SKM-1 treated with dmso at 0.1 percent for 144 hours (cell line): ENCODE measurements around the gene TMC3.

Source experiments
- DNase-seq: peaks from one replicate; lab custom pipeline; 2025; ENCODE audit not compliant: unreplicated experiment; lab: John Stamatoyannopoulos, UW

The TMC3 gene

GRCh38 chr15:81373775-81374395 lies at the start of gene TMC3:
TSS of gene TMC3 (minus strand) at chr15:81374213. CDS start at chr15:81374077, 136 bp downstream.
- DNase-seq = no peak

GRCh38 chr15:81421461-81421860 lies 47.4 kb upstream of the TMC3 start:
- DNase-seq = no peak

GRCh38 chr15:81419332-81419943 lies 45.4 kb upstream of the TMC3 start:
- DNase-seq = no peak

GRCh38 chr15:81418891-81419290 lies 44.9 kb upstream of the TMC3 start:
- DNase-seq = no peak

GRCh38 chr15:81418444-81418843 lies 44.4 kb upstream of the TMC3 start:
- no peak for DNase-seq

DNA sequence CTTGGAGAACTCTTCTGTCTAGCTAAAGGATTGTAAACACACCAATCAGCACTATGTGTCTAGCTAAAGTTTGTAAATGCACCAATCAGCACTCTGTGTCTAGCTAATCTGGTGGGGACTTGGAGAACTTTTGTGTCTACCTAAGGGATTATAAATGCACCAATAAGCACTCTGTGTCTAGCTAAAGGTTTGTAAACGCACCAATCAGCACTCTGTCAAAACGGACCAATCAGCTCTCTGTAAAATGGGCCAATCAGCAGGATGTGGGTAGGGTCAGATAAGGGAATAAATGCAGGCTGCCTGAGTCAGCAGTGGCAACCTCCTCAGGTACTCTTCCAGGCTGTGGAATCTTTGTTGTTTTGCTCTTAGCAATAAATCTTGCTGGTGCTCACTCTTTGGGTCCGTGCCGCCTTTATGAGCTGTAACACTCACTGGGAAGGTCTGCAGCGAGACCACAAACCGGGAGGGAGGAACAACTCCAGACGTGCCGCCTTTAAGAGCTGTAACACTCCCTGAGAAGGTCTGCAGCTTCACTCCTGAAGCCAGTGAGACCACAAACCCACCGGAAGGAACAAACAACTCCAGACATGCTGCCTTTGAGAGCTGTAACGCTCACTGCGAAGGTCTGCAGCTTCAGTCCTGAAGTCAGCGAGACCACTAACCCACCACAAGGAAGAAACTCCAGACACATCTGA lies 40.4 kb upstream of the TMC3 start:
- DNase-seq = peak; percentile 39

DNA sequence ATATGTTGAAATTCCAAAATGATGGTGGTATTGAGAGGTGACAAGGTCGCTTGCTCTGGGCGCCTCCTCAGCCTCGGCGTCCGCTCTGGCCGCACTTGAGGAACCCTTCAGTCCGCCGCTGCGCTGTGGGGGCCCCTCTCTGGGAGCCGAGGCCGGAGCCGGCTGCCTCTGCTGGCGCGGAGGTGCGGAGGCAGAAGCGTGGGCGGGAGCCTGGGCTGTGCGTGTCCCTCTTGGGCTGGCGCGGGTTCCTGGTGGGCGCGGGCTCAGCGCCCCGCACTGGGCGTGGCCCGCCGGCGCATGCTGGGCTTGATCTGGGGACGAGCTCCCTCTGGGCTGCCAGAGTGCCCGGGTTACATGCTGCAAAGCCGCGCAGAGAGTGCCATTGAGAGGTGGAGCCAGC lies 39.8 kb upstream of the TMC3 start:
- DNase-seq = no peak

GRCh38 chr15:81411969-81412633 lies 38.1 kb upstream of the TMC3 start:
- DNase-seq = no peak

DNA sequence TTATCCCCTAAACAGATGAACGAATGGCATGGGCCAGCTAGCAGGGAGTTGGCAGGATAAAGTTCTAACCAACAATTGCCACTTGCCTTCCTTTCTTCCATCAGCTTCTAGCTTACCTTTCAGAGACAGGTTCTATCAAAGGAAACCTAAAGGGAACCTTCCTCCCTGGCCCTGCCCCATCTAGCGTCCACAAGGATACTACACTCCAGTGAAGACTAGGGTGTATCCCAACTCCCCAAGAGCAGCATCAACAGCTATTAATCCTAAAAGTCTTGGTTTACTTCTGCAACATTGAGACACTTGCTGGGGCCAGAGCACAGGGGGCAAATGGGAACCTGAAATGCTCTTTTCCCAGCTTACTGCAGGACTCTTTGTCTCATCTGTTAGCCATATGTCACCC lies 37.0 kb upstream of the TMC3 start:
- DNase-seq = no peak

DNA sequence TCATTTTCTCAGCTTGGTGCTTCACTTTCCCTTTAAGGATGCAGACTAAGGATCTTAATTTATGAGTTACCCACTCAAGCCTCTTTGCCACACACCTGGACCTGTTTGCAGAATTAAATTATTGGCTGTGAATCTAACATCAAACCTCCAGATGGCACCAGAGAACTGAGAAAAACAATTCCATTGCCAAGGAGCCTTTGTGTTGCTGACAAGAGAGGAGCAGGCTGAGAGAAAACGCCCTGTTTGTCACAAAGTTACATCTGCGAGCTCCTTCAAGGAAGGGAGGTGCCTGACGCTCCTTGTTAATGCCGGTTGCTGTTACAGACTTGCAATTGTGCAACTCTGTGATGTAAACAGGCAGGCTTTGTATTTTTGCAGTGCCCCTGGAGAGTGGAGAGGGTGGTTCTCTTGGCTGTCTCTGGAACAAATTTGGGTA lies 36.3 kb upstream of the TMC3 start:
- peak; percentile 62 for DNase-seq

- no peak for DNase-seq
These were observed 33.7 kb upstream of the TMC3 start for GRCh38 chr15:81407718-81408117.

DNA sequence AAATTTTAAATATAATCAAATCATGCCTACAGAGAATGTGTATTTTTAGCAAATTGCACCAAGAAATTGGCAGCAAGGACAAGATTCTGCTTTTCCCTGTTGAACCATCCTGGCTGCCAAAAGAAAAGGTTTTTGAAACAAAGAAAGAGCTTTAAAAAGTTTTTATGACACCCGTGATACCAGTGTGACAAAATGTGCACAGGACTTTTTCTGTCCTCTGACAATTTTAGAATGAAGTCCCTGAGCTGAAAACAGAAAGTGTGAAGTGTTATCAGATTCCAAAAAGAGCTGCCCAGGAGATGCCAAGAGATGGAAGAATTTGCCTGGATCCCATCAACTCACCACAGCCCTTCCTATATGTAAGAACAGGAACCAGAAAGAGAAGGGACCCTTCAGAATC lies 33.2 kb upstream of the TMC3 start:
- DNase-seq = no peak

GRCh38 chr15:81400640-81401236 lies 26.7 kb upstream of the TMC3 start:
- DNase-seq = peak; percentile 39

DNA sequence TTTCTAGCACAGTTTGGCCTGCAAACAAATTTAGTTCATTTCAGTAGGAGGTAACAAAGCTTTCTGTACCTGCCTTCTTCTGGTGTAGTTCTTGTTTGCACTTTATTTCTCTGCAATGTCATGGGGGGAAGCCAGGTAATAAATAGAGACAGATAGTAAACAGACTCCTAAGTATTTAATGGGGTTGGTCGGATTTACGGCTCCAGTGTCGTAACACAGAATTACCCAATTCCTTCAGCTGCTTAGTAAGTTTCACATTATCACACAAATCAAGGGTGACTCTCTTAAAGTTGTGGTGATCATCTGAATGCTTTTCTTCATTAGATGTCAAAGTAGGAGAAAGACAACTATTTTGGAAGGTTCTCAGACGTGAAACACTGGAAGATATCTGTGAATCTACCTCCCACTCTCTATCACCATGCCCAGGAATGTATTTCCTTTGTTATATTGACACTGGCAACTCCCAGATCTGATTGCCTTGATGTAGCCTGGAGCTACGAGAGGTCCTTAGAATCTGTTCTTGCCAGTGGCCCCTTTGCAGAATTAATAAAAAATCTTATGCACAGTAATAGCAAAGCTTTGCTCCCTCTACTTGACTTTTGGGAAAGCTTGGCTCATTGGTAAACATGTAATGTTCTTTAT lies 25.0 kb upstream of the TMC3 start:
- DNase-seq = no peak

- no peak for DNase-seq
These were observed 24.4 kb upstream of the TMC3 start for GRCh38 chr15:81398456-81398855.

GRCh38 chr15:81394603-81395002 lies 20.6 kb upstream of the TMC3 start:
- no peak for DNase-seq

GRCh38 chr15:81391657-81392056 lies 17.6 kb upstream of the TMC3 start:
- no peak for DNase-seq

GRCh38 chr15:81388436-81388770 lies 14.4 kb upstream of the TMC3 start:
- DNase-seq = no peak

- no peak for DNase-seq
These were observed 13.8 kb upstream of the TMC3 start for GRCh38 chr15:81387621-81388435.

DNA sequence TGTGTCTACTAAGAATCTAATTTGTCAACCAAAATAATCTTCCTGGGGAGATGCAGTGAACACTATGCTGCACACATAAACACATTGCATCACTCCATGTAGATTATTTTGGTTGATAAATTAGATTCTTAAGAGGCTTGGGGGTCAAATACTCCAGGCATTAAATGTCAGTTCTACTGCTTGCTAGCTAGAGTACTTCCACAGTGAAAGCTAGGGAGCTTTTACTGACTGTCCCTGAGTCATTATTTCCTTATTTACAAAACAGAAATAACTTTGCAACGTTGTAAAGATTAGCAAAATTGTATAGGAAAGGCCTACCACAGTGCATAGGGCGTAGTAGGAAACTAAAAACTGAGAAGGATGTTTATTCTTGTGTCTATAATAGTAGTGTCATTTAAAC lies 12.9 kb upstream of the TMC3 start:
- no peak for DNase-seq
